CD4-positive, alpha-beta T cell treated with Interleukin-17A for 1 hour (primary cell): ENCODE data around the gene SEC23B.
"Not testable (repeated sequence)": the region's sequence is repeated elsewhere in the genome, so short reads cannot be mapped to it uniquely, and the experiment has no call there.

Experiments used
- DNase-seq: peaks from one replicate; pipeline ENCODE4 v3.0.0-alpha.2; 2020

The SEC23B gene

DNA sequence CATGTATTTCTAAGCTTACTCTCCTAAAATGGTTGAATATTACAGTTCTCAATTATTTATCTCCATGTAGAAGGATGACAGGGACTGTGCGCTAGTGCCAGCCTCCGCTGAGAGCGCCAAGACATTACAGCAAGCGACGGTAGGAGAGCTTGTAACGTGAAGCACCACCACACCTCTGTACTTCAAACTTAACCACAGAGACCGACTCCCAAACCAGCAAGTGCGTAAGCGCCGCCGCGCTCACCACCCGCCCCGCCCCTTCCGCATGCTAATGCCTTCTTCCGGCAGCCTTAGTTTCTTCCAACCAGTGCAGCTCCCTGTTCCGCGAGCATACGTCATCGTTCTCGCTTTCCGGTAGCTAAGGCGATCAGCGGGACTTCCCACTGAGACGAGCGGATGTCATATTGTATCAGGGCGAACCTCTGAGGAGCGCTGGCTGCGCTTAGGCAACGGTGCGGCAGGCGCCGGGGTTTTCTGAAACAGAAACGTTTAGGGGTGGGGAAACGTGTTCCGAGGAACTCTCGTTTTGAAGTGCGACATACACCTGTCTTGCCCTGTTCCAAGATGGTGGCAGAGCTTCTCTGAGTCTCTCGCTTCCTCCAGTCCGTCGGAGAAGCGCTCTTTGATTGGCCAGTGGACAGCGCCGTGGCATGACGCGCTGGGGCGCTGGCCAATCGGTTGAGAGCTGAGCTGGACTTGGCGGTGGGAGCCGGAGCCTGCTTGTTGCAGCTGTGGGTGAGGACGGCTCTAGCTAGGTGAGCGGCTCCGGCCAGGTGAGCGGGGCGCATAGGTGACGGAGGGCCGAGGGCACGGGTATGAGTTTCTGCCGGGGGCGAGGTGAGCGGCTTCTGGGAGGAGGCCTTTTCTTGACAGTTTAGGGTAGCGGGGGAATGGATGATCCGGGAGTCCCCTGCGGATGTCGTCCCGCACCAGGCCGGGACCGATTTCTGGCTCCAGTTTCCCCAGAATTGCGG, at the start of gene SEC23B:
SEC23B (plus strand) TSS at position 723 of the 974 bp plus-strand sequence. CDS start 2,896 bp downstream, outside the sequence.
- DNase-seq = peak; percentile 99

DNA sequence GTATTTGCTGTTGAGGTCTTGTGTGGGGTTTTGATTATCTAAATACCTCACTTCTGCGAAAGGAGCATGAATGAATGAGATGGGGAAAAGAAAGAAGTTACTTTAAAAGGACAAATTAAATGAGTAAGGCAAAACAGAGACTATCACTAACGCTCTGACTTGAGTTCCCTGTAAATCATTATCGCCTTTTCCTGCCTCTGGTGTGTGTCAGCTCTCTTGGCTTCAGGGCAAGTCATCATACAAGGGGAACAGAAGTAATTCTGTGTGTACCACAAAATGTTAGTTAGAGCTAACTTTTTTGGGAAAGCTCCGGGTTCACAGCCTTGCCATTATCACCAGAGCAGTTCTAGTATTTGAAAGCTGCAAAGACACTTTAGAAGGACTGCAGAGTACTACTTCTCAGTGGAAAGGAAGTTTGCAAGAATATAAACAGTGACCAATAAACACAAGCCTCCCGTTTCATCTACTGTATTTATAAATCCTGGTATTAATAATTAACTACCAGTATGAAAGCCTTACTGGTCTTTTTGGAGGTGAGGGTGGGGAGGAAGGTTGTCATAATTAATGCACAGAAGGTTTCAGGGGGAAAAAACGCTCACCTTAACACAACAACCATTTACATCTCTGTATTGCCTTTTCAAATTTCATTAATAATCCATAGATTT, 42.1 kb upstream of the SEC23B start:
- no peak for DNase-seq

DNA sequence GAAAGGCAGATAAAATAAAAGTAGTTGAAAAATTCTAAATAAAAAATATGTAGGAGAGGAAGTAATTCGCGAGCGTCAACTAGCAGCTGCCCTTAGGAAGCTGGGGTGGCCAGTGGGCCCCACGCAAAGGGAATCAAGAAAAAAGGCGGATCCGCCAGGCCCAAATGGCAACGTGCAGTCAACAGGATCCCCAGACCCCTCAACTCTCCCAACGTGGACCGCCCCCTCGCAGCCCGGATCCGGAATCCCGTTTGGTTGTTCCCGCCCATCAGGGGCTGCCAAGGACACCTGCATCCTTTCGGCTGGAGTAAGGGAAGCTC, 41.2 kb upstream of the SEC23B start:
- no peak for DNase-seq

DNA sequence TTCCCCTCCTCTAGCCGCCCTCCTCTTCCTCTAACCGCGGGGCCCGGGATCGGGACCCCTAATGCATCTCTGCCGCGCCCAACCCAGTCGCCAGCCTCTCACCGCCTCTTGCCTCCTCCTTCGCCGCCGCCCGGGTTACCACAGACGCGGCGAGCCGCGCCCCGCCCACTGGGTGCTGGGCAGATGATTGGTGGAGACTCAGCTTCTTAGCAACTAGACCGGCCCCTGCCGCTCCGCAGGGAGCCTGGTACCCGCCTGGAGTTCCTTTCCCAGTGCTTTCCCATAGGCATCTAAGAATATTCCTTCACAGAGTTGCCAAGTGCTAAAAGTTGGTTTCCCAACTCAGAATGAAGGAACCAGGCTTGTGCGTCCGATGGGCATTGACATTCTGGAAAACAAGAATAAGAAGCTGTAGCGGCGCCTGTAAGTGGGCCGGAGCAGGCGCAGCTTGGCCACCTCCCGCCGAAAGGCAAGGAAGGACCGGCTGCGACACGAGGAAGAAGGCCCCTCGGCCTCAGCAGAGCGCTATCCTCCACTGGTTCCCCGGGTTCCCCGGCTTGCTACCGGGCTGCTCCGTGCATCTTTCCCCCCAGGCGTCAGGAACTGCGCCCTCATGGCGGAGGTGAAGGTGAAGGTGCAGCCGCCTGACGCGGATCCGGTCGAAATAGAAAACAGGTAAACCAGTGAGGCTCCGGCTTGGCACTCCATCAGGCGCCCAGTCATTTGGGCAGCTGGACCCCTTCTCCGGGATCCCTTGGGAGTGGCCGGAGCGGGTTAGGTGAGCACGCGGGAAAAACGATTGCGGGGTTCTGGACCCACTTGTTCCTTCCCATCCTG, 40.6 kb upstream of the SEC23B start, which contains the start of the genes DZANK1 and POLR3F:
DZANK1 (minus strand) TSS at position 137 of the 837 bp plus-strand sequence. CDS start 1,672 bp downstream, outside the sequence.
POLR3F (plus strand) TSS at position 497 of the 837 bp plus-strand sequence; CDS start at position 614, 117 bp downstream.
- peak; percentile 94 for DNase-seq

DNA sequence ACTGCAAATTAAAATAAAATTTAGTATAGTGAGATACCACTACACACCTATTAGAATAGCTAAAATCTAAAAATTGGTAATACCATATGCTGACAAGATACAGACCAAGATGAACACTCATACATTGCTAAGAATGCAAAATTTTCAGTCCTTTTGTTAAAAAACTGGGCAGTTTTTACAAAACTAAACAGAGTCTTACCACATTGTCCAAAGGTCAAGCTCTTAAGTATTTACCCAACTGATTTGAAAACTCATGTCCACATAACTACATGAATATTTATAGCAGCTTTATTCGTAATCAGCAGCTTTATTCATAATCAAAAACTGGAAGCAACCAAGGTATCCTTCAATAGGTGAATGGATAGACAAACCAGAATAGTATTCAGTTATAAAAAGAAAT, 30.5 kb upstream of the SEC23B start:
- no peak for DNase-seq

DNA sequence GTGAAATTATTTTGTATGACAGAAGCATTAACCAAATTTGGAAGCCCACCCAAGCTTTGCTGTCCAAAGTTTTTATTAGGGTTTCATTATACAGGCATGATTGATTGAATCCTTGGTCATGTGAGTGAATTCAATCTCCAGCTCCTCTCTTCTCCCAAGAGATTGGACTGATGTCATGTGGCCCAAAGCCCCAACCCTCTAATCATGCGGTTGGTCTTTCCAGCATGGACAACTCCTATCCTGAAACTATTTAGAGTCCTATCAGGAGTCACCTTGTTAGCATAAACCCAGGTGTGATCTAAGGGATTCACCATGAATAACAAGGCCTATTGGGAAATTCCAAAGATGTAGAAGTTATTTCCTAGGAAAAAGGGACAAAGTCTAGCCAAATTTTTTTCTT, 29.9 kb upstream of the SEC23B start:
- no peak for DNase-seq

DNA sequence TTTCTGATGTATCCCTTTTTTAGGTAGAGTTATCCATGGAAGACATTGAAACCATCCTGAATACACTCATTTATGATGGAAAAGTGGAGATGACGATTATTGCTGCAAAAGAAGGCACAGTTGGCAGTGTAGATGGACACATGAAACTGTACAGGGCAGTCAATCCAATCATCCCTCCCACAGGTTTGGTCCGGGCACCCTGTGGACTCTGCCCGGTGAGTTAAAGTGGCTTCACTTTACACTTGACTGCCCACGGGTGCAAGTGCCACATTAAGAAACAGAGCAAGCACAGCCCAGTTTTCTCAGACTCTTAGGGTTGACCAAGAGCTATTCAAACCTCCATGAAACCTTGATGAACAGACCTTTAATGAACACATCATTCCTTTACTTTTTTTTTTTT, 26.1 kb upstream of the SEC23B start:
- DNase-seq = no peak

DNA sequence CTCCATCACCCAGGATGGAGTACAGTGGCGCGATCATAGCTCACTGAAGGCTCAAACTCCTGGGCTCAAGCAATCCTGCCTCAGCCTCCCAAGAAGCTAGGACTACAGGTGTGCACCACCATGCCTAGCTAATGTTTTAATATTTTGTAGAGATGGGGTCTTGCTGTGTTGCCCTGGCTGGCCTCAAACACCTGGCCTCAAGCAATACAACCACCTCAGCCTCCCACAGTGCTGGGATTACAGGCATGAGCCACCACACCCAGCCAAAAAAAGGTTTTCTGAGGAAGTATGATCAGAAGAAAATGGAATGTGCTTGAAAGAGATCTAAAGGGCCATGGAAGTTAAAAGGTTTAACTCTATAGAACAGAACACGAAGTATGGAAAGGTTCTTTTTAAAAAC, 19.4 kb upstream of the SEC23B start:
- DNase-seq = no peak

DNA sequence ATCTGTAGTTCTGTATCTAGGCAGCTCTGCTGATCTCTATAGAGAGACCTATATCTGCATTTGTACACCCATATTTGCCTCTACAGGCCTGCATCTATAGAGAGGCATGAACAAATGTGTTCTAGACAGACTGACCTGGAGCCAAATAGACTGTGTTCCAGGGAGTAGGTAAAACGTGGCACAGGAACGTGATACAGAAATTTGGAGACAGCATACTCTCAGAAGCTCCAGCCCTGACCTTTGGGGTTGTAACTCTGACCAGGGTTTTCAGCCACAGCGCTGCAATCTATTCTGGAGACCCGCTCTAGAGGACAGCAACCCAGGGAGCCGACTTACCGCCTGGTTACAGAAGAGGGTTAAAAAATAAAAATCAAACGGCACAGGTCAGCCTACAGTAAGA, 11.7 kb upstream of the SEC23B start:
- DNase-seq = no peak

DNA sequence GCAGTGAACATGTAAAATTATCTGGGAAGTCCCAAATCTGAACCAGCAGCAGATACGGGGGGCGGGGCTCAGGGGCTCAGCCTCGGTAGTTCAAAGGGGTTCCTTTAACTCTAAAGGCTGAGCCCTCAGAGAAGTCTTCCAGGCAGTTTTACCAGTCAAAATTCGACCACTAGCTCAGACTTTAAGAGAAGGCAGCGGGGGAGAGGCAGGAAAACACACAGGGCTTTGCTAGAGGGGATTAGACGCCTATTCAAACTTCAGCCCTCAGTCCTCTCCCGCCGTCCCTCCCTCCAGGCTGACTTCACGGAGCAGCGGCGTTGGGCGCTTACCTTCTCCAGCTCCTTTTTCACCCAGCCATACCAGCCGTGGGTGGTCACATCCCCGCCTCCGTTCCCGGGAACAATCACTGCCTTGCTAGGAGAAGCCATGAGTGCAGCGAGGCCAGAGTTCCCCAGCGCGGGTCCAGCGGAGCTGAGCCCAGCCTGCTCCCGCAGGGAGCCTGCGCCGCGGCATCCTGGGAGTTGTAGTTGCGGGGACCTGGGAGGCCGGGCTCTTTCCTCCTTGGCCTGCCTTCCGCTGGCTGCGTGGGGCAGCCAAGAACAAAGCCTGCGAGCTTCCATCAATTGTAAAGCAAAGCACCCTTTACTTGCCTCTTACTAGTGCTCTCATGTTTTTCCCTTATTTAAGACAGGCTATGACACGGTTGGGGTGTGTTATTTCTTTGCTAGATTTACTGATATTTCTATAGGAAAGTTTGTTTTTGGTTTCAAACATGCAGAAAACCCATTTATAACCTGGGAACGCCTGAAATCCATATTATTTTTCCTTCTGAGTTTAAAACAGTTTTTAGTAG, 10.8 kb upstream of the SEC23B start, which contains the start of gene RBBP9:
RBBP9 (minus strand) TSS at position 486 of the 853 bp plus-strand sequence; CDS start at position 428, 58 bp downstream.
- peak; percentile 81 for DNase-seq

DNA sequence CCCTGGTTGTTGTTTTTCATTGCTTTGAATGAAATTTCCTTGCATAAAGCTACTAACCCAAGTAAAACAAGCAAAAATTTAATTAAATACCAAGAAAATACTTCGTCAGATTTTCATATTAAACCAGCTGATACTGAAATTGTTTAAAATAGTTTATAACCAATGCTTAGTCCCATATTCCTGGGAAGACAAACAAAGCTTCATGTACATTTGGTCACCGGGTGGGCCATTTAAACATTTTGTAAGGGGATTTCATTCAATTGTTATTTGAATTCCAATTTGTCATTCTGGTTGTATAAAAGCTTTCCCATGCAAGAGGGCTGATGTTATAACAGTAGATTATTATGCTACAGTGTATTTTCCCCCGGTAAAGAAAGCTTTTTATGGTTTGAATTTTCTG, 10.1 kb upstream of the SEC23B start:
- DNase-seq = no peak

DNA sequence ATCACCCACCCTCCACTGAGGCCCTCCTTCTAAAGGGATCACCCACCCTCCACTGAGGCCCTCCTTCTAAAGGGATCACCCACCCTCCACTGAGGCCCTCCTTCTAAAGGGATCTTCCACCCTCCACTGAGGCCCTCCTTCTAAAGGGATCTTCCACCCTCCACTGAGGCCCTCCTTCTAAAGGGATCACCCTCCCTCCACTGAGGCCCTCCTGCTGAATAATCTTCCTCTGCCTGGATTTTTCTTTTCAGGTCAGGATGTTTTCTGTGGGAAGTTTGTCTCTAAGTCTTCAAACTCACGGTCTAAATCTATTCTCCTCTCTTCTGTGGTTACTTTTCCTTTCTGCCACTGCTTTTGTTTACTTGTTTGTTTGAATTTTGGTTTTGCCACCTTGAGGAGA, 6.1 kb upstream of the SEC23B start:
- DNase-seq = not testable (repeated sequence)

DNA sequence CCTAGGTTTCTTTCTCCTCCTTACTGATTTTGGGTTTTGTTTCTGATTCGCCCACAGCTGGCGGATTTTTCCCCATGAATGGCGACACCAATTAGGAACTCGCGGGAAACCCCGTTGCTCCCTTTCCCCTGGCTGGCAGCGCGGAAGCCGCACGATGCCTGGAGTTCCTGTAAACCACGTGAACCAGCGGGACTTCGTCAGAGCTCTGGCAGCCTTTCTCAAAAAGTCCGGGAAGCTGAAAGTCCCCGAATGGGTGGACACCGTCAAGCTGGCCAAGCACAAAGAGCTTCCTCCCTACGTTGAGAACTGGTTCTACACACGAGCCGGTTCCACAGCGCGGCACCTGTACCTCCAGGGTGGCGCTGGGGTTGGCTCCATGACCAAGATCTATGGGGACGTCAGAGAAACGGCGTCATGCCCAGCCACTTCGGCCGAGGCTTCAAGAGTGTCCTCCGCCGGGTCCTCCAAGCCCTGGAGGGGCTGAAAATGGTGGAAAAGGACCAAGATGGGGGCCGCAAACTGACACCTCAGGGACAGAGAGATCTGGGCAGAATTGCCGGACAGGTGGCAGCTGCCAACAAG, 3.2 kb upstream of the SEC23B start:
- no peak for DNase-seq

DNA sequence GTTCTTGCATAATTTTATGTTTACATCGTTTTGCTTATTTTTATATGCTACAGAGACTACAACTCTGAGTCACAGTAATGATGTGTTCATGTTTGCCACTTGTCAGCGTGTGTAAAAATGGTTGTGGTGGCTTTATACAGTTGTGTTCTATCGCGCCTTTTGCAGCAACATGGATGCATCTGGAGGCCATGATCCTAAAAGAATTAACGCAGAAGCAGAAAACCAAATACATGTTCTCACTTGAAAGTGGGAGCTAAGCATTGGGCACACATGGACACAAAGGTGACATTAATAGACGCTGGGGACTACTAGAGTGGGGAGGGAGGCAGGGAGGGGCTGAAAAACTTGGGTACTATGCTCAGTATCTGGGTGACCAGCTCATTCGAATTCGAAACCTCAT, 996 bp upstream of the SEC23B start:
- no peak for DNase-seq

DNA sequence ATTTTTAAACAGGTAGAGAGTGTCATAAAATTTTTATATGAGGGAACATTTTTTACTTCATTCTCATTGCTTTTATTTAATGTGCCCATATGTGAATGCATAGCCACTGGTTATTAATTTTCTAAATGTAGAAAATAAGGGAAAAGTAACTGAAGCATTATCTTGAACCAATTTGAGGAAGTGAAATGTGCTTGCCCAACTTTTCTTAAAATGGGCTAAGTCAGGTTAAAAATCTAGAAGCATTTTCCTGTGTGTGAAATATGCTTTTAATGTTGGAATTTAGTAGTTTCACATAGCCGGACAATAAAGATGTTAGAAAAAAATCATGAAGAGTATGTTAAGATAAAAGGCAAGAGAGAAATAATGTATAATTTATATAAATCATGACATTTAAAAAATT, 3.8 kb downstream of the SEC23B start:
- no peak for DNase-seq

DNA sequence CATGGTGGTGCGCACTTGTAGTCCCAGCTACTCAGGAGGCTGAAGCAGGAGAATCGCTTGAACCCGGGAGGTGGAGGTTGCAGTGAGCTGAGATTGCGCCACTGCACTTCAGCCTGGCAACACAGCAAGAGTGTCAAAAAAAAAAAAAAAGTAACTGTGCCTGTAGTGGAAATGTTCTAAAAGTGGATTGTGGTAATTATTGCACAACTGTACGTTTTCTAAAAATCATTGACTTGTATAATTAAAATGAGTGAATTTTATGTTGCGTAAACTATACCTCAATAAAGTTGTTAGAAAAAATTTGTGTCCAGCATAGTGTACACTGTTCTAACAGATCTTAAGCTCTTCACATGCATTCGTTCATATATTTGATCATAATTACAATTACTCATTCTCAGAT, 5.5 kb downstream of the SEC23B start:
- no peak for DNase-seq

DNA sequence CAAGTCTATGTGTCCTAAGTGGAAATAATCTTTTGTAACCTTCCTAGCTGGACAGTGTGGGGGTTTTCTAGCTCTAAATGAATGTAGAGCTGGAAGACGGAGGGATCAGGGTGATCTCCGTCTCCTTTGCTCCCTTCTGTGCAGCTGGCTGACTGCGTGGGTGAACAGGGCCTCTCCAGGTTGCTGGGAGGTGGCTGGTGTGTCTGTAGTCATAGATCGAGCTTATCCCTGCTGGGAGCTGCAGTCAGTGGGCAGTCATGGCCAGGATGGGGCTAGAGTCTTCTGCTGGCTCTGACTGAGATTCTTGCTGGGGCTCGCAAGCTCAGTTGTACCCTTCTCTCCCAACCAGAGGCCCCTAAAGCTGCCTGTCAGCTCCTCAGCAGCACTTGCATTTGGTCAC, 6.4 kb downstream of the SEC23B start:
- no peak for DNase-seq

DNA sequence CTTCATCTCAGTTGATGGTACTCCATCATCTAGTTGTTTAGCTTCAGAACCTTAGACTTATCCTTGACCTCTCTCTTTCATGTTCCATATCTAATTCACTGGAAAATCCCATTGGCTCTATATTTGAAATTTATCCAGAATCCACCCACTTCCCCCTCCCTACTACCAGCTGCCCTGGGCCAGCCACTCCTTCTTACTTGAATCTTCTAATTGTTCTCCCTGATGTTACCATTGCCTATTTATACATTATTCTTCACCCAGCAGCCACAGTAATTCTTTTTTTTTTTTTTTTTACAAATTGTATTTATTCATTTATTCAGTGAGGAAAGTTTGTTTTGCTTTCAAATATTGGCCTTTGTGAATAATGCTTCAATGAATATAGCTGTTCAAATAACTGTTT, 8.2 kb downstream of the SEC23B start:
- DNase-seq = no peak

DNA sequence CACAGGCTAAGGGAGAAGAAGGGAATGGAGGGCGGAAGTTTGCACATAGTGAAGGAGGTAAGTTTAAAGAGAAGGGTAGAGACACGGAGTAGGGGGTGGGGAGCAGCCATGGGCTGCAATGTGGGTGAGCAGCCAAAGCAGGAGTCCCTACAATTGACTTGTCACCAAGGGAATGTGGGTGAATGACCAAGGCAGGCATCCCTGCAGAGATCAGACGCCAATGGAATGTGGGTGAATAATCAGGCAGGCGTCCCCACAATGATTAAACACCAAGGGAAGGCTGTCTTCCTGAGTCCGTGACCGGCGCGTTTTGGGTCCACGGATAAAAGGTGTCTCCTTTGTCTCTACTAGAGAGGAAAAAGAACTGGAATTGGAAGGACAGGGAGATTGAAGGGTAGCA, 14.3 kb downstream of the SEC23B start:
- not testable (repeated sequence) for DNase-seq

DNA sequence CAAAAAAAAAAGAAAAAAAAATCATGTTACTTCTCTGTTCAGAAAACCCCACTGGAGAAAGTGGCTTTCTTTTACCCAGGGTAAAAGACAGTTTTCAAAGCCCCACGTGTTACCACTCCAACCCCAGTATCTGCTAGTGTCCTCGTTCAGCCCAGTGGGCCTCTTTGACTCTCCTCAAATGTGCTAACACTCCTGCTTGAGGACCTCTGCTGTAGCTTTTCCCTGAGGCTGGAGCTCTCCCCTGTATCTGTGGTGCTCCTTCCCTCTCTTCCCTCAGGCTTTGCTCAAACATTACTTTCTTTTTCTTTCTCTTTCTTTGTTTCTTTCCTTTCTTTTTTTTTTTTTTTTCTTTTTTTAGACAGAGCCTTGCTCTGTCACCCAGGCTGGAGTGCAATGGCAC, 15.3 kb downstream of the SEC23B start:
- DNase-seq = no peak

DNA sequence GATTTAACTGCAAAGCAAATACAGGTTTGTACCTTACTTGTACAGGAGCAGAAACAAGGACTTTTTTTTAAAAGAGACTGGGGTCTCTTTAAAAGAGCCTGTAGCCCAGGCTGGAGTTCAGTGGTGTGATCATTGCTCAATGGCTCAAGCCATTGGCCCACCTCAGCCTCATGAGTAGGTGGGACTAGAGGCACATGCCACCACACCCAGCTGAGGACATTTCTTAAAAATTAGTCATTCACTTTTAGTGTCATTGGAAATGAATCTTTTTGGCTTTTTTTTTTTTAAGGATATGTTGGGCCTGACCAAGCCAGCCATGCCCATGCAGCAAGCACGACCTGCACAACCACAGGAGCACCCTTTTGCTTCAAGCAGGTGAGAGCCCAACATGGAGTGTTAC, 16.9 kb downstream of the SEC23B start:
- DNase-seq = no peak

DNA sequence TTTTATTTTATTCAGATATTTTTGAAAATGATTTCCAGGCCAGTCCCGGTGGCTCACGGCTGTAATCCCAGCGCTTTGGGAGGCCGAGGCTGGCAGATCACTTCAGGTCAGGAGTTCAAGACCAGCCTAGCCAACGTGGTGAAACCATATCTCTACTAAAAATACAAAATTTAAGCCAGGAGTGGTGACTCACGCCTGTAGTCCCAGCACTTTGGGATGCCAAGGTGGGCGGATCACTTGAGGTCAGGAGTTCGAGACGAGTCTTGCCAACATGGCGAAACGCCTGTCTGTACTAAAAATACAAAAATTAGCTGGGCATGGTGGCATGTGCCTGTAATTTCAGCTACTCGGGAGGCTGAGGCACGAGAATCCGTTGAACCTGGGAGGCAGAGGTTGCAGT, 19.0 kb downstream of the SEC23B start:
- DNase-seq = not testable (repeated sequence)
